Left ventricle myocardium inferior (tissue), 1 donor: Measurements from ENCODE around the gene TOP1. TPM values are rescaled to one million over a fixed set of nuclear protein-coding genes. Genes with fewer than 3 reads are reported as not detected.
"Not testable (repeated sequence)": the region's sequence is repeated elsewhere in the genome, so short reads cannot be mapped to it uniquely, and the experiment has no call there.

Experiments
- DNase-seq: peaks from one replicate; pipeline ENCODE4 v3.0.0-alpha.2; 2020
- H3K27ac ChIP-seq: fragments of 200-600 bp; replicated peaks from 2 replicates; pipeline ENCODE4 v1.8.0; 2021
- H3K27me3 ChIP-seq: fragments of 200-600 bp; 2 replicates; pipeline ENCODE4 v1.8.0; 2021; ENCODE audit warnings: low read depth
- H3K36me3 ChIP-seq: fragments of 200-600 bp; 2 replicates; pipeline ENCODE4 v1.8.0; 2021
- H3K4me1 ChIP-seq: fragments of 200-600 bp; 2 replicates; pipeline ENCODE4 v1.8.0; 2021
- H3K4me3 ChIP-seq: fragments of 200-600 bp; 2 replicates; pipeline ENCODE4 v1.8.0; 2021; ENCODE audit warnings: mild to moderate bottlenecking, moderate library complexity
- H3K9me3 ChIP-seq: fragments of 200-600 bp; replicated peaks from 2 replicates; pipeline ENCODE4 v1.8.0; 2021
- CTCF ChIP-seq: fragments of 200-600 bp; IDR thresholded peaks from 2 replicates; pipeline ENCODE4 v1.8.0; 2021; ENCODE audit warnings: antibody characterized with exemption, mild to moderate bottlenecking, borderline replicate concordance
- intact Hi-C: fragments of 100-400 bp; cut with micrococcal nuclease; formaldehyde crosslinking; loops from one replicate; pipeline ENCODE4 v1.11.0; 2022
- total RNA-seq: library from RNA; stranded (reverse); fragmentation: NEBNext Ultra II Directional; extraction: Animal tissue kit (Norgen Biotek cat#: 25700); gene quantifications from one replicate; pipeline ENCODE4 v1.2.1, GENCODE V29; 2021
- donor health status: DM: no; HTN: yes; CAD: no; lungs with severe emphysema.

Gene TOP1
- total RNA-seq, 1 donor from 2014 or later = 23.9 TPM

- intact Hi-C loops = no loop called here
- Histone ChIP-seq H3K4me3 (no peak overlapping the region), H3K9me3 (no peaks in the 10 kb centered on the region), H3K27ac (no peak overlapping the region), H3K4me1 (peaks cover 12% of the 10 kb centered on the region), H3K36me3 (peaks cover 36% of the 10 kb centered on the region), H3K27me3 (no peaks in the 10 kb centered on the region)
- DNase-seq = no peak
- no peak for TF ChIP-seq CTCF
Observed at GRCh38 chr20:41126719-41127118, 98.1 kb downstream of the TOP1 start.

- DNase-seq = not testable (repeated sequence)
Observed at GRCh38 chr20:41128317-41128716, 99.7 kb downstream of the TOP1 start.

GRCh38 chr20:41131594-41132387 is 103.2 kb downstream of the TOP1 start:
- Histone ChIP-seq H3K4me3 (no peak overlapping the region), H3K27ac (no peak overlapping the region), H3K9me3 (no peaks in the 10 kb centered on the region), H3K27me3 (no peaks in the 10 kb centered on the region), H3K36me3 (no peaks in the 10 kb centered on the region), H3K4me1 (peaks cover 20% of the 10 kb centered on the region)
- DNase-seq = no peak
- intact Hi-C loops = loop anchor here (10.0 kb wide), 1 partner anchor 283 kb away; no protein-coding TSS in a partner anchor
- TF ChIP-seq CTCF = no peak

More at GRCh38 chr20:41128317-41128716, 99.7 kb downstream of the TOP1 start:
- peaks cover 20% of the 10 kb centered on the region for H3K36me3 ChIP-seq
- H3K9me3 ChIP-seq, intact Hi-C loops, H3K4me3 ChIP-seq, H3K27ac ChIP-seq, H3K27me3 ChIP-seq: not testable (repeated sequence)
- peaks cover 12% of the 10 kb centered on the region for H3K4me1 ChIP-seq

DNA sequence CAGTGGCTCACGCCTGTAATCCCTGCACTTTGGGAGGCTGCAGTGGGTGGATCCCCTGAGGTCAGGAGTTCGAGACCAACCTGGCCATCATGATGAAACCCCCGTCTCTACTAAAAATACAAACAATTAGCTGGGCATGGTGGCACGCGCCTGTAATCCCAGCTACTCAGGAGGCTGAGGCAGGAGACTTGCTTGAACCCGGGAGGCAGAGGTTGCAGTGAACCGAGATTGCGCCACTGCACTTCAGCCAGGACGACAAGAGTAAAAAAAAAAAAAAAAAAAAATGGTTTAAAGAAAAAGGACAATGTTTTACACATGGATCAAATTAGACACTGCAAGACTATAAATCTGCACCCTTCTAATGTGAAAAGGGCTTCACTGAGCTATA is 103.8 kb downstream of the TOP1 start:
- intact Hi-C loops = loop anchor here (10.0 kb wide), 1 partner anchor 282 kb away; no protein-coding TSS in a partner anchor
- not testable (repeated sequence) for DNase-seq, H3K27ac ChIP-seq, H3K9me3 ChIP-seq, H3K27me3 ChIP-seq, H3K36me3 ChIP-seq, H3K4me3 ChIP-seq
- peaks cover 22% of the 10 kb centered on the region for H3K4me1 ChIP-seq

DNA sequence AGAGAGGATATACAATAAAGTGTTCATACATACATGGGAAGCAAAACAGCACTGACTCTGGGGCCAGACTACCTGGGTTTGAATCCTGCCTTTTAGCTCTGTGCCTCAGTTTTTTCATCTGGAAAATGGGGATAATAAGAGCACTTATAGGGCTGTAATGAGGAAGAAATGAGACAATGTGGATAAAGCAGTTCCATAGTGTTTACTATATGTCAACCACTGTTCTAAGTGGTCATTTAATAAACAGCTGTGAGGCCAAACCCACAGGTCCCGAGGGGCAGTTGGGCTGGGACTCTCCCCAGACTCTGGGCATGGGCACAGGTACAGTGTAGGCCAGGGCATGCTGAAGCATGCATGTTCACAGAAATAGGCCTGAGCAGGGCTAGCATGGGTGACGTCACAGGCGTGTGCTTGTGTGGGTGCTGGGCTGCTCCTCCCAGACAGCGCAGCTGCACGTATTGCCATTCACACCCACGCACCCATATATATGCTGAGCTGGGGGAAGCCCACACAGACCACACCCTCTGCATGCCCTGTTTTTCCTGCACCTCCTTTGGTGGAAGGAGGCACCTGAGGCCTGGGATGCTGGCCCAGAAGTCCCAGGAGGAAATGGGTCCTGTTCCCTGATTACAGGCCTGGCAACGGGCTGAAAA is 105.2 kb downstream of the TOP1 start:
- intact Hi-C loops = loop anchor here (10.0 kb wide), 1 partner anchor 281 kb away; no protein-coding TSS in a partner anchor
- no peaks in the 10 kb centered on the region for H3K36me3 ChIP-seq
- H3K4me3 ChIP-seq = no peak overlapping the region
- H3K27me3 ChIP-seq = no peaks in the 10 kb centered on the region
- H3K27ac ChIP-seq = no peak overlapping the region
- peaks cover 37% of the 10 kb centered on the region for H3K4me1 ChIP-seq
- DNase-seq = no peak
- no peaks in the 10 kb centered on the region for H3K9me3 ChIP-seq
- TF ChIP-seq CTCF = no peak

- Histone ChIP-seq H3K27me3 (no peaks in the 10 kb centered on the region), H3K36me3 (no peaks in the 10 kb centered on the region), H3K9me3 (no peaks in the 10 kb centered on the region), H3K4me3 (no peak overlapping the region), H3K4me1 (peaks cover 44% of the 10 kb centered on the region), H3K27ac (no peak overlapping the region)
- no peak for DNase-seq
- intact Hi-C loops = loop anchor here (10.0 kb wide), 1 partner anchor 280 kb away; no protein-coding TSS in a partner anchor
- no peak for TF ChIP-seq CTCF
Observed at GRCh38 chr20:41134362-41135186, 106.0 kb downstream of the TOP1 start.
